ENCODE data around the gene DYNLT2.

- TF ChIP-seq CTCF (IDR thresholded peaks at IDR 0.05; ENCODE audit: poor library complexity) (no peak), EZH2 (IDR thresholded peaks at IDR 0.05; ENCODE audit: borderline replicate concordance) (no peak), EZH2phosphoT487 (IDR thresholded peaks at IDR 0.05; ENCODE audit: low read depth, severe bottlenecking, unreplicated experiment) (no peak)
Observed at GRCh38 chr6:169778646-169779045, 27.3 kb upstream of the DYNLT2 start.

Measured in hepatocyte (in vitro differentiated cells).